SK-N-MC (cell line): ENCODE results near the gene B9D1.

Source experiments
- EZH2 ChIP-seq: fragments of 200-600 bp; sonication (generic); IDR thresholded peaks from one replicate; pipeline ENCODE4 v1.6.1; 2017; ENCODE audit warnings: antibody characterized with exemption
- FOXP2 ChIP-seq: optimal IDR thresholded peaks from 2 replicates; pipeline ENCODE3; 2011; ENCODE audit warnings: mild to moderate bottlenecking, moderate library complexity; ENCODE audit not compliant: insufficient read depth; ENCODE audit errors: extremely low read length, control extremely low read depth
- POLR2AphosphoS5 ChIP-seq: IDR thresholded peaks from 2 replicates; pipeline ENCODE4 v1.6.1; 2012; ENCODE audit warnings: mild to moderate bottlenecking, low read depth, low read length, borderline replicate concordance

DNA sequence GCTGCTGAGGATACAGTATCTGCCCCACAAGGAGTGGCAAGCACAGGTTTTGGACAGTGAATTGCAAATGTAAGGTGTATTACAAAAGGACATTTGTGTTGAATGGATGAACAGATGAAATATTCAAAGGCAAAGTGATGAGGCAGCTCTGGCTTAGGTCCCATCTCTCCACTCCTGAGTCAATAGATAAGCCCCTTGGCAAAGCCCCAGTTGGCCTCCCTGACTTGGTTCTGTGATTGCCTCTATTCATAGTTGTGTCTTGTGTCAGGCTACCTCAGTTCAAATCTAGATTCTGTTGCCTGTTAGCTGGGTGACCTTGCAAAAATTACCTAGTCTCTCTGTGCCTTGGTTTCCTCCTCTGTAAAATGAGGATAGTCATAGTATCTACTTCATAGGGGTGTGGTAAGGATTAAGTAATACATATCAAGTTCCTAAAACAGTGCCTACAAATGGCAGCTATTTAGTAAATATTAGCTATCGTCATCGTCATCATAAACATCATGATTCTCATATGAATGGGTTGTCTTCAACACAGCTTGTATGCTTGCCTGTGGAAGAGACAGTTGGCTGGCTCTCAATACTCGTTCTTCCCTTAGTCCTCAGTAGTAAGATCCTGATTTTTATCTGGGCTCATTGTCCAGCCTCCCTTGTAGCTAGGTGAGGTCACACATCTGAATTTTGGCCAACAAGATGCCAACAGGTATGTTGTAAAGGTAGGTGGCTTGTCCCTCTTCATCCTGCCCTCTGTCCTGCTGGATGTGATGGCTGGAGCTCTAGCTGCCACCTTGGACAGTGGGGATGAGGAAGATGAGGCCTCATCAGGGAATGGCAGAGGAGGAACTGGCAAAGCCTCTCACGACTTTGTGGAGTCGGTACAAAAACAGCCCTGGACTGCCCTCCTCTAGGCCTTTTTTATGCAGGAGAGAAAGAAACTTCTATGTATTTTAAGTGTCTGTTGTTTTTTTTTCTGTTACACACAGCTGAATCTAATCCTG, 26.6 kb upstream of the B9D1 start:
- TF ChIP-seq POLR2AphosphoS5 (no peak), EZH2 (no peak), FOXP2 (no peak)
